Measurements from ENCODE around the gene PDE8B.

GRCh38 chr5:77282337-77283027 lies 72.0 kb downstream of the PDE8B start:
- TF ChIP-seq, protein P1, sequence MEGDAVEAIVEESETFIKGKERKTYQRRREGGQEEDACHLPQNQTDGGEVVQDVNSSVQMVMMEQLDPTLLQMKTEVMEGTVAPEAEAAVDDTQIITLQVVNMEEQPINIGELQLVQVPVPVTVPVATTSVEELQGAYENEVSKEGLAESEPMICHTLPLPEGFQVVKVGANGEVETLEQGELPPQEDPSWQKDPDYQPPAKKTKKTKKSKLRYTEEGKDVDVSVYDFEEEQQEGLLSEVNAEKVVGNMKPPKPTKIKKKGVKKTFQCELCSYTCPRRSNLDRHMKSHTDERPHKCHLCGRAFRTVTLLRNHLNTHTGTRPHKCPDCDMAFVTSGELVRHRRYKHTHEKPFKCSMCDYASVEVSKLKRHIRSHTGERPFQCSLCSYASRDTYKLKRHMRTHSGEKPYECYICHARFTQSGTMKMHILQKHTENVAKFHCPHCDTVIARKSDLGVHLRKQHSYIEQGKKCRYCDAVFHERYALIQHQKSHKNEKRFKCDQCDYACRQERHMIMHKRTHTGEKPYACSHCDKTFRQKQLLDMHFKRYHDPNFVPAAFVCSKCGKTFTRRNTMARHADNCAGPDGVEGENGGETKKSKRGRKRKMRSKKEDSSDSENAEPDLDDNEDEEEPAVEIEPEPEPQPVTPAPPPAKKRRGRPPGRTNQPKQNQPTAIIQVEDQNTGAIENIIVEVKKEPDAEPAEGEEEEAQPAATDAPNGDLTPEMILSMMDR (IDR thresholded peaks at IDR 0.05; ENCODE audit: low read length): no peak
- TF ChIP-seq EZH2 (IDR thresholded peaks at IDR 0.05; ENCODE audit: borderline replicate concordance, low read length): no peak
